NB4 (cell line): Measurements from ENCODE around the gene BCL2.

Experiments used
- TF ChIP-seq, protein P1 (sequence below): IDR thresholded peaks from one replicate; pipeline ENCODE4 v1.5.1; 2012; ENCODE audit warnings: low read depth, low read length
- TF ChIP-seq, protein P2 (sequence below): IDR thresholded peaks from 2 replicates; pipeline ENCODE4 v1.6.1; 2011; ENCODE audit warnings: low read depth, low read length

DNA sequence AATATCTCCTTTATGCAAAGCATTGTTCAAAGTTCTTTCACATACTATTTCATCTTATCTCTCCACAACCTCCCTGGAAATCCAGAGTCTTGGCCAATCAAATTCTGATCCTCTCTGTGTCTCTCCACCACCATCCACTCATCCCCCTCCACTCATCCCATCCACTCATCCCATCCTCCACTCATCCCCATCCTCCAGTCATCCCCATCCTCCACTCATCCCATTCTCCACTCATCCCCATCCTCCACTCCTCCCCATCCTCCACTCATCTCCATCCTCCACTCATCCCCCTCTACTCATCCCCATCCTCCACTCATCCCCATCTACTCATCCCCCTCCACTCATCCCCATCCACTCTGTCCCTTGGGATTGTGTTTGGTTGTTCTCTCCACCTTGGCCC is 101.1 kb downstream of the BCL2 start:
- TF ChIP-seq, protein P1, sequence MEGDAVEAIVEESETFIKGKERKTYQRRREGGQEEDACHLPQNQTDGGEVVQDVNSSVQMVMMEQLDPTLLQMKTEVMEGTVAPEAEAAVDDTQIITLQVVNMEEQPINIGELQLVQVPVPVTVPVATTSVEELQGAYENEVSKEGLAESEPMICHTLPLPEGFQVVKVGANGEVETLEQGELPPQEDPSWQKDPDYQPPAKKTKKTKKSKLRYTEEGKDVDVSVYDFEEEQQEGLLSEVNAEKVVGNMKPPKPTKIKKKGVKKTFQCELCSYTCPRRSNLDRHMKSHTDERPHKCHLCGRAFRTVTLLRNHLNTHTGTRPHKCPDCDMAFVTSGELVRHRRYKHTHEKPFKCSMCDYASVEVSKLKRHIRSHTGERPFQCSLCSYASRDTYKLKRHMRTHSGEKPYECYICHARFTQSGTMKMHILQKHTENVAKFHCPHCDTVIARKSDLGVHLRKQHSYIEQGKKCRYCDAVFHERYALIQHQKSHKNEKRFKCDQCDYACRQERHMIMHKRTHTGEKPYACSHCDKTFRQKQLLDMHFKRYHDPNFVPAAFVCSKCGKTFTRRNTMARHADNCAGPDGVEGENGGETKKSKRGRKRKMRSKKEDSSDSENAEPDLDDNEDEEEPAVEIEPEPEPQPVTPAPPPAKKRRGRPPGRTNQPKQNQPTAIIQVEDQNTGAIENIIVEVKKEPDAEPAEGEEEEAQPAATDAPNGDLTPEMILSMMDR, result no peak
- TF ChIP-seq, protein P2, sequence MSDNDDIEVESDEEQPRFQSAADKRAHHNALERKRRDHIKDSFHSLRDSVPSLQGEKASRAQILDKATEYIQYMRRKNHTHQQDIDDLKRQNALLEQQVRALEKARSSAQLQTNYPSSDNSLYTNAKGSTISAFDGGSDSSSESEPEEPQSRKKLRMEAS, result no peak
